ENCODE measurements around the gene TNS3.
"Not testable (repeated sequence)": the region's sequence is repeated elsewhere in the genome, so short reads cannot be mapped to it uniquely, and the experiment has no call there.

Gene TNS3

GRCh38 chr7:47283497-47284131, 298.3 kb downstream of the TNS3 start:
- no peak for DNase-seq (ENCODE audit: low read depth in 2 of 2)

DNA sequence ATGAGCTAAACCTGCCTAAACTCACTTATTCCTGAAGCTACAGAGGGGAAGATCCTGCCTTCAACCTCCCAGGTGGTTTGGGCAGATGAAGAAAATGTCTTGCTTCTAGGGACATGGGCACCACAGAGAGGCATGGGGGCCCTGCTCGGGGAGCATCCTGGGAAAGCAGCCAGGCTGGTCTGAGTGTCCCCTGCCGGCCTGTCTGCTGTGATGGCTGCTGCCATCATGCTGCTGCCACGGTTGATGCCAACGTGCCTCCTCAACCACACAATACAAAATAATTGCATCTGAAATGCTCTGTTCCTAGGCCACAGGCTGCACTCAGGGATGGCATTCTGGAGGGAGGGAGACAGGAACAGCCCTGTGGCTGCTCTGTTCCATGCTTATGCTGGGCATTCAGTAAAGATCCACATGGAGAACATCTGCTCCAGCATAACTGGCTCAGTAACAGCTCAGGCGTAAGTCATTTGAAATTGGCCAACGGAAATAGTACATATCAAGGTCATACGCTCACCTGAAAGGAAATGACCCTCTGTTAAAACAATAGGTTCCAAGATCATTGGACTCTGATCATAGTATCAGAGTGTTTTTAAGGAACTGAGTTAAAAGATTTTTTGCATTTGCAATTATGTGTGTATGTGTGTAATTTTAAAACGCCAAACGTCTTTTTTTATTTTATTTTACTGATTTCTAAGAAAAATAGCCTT, 299.0 kb downstream of the TNS3 start:
- no peak for DNase-seq (ENCODE audit: low read depth in 2 of 2)

- no peak for DNase-seq (ENCODE audit: low read depth in 2 of 2)
Observed at GRCh38 chr7:47281966-47282643, 299.8 kb downstream of the TNS3 start.

- no peak for DNase-seq (ENCODE audit: low read depth in 2 of 2)
Observed at GRCh38 chr7:47281161-47281560, 300.8 kb downstream of the TNS3 start.

- no peak for DNase-seq (ENCODE audit: low read depth in 2 of 2)
Observed at GRCh38 chr7:47280114-47280513, 301.8 kb downstream of the TNS3 start.

DNA sequence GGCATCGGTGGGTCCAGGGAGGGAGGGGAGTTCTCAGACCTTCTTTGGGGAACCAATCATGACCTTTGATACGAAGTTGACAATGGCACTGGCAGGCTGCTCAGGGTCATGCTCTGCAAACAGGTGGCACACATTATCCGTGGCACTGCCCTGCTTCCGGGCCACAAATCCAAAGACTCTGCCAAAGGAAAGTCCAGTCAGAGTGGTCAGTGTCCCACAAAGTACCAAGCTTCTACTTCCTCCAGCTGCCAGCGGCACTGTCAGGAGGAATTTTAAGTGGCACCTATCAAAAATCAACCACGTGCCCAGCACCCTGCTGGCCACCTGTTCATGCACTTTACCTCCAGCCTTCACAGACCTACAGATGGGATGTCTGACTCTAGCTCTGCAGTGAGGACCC, 303.9 kb downstream of the TNS3 start:
- DNase-seq (ENCODE audit: low read depth in 2 of 2): no peak

DNA sequence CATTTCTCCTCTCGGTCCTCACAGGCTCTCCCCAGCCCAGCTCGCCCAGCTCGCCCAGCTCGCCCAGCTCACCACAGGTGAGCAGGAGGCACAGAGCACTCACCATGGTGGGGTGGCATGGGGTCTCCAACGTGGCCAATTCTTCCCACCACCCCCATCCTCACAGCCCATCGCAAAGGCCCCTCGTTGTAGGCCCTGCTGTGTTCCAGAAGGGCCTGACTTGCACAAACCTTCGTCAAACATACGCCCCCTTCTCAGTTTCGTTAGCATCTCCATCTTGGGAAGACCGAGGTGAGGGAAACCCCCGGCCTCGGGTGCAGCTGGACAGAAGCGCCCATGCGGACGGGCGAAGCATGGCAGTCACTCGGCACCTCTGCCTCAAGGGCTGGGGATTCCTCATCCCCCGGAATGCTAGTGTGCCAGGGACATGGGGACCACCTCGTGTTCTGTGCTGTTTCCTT, 304.6 kb downstream of the TNS3 start:
- DNase-seq (ENCODE audit: low read depth in 2 of 2): no peak

GRCh38 chr7:47273974-47274766, 307.7 kb downstream of the TNS3 start:
- no peak for DNase-seq (ENCODE audit: low read depth in 2 of 2)

GRCh38 chr7:47273088-47273487, 308.8 kb downstream of the TNS3 start:
- DNase-seq (ENCODE audit: low read depth in 2 of 2): no peak

- no peak for DNase-seq (ENCODE audit: low read depth in 2 of 2)
Observed at GRCh38 chr7:47271749-47272148, 310.2 kb downstream of the TNS3 start.

DNA sequence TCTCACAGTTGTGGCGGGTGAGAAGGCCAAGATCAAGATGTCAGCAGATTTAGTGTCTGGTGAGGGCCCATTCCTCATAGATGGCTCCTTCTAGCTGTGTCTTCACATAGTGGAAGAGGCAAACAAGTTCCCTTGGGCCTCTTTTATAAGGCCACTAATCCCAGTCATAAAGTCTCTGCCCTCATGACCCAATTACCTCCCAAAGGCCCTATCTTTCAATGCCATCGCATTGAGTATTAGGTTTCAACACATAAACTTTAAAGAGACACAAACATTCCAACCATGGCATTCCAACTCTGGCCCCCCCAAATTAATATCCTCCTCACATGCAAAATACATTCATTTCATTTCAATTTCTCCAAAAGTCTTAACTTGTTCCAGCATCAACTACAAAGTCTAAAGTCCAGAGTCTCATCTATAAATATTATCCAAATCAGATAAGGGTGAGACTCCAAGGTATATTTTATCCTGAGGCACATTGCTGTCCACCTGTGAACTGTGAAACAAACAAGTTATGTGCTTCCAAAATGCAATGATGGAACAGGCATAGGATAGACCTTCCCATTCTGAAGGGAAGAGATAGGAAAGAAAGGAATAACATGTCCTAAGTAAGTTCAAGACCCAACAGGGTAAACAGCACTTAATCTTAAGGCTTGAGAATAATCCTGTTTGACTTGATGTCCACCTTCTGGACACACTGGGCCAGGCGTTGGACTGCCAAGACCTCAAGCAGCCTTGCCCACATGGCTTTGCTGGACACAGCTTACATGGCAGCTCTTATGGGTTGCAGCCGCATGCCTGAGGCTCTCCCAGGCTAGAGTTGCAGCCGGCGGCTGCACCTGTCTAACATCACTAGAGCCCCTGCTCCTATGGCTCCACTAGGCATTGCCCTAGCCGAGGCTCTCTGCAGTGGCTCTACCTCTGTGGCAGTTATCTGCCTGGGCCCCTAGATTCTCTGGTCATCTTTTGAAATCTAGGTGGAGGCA, 312.8 kb downstream of the TNS3 start:
- no peak for DNase-seq (ENCODE audit: low read depth in 2 of 2)

GRCh38 chr7:47267346-47267745, 314.6 kb downstream of the TNS3 start:
- no peak for DNase-seq (ENCODE audit: low read depth in 2 of 2)

DNA sequence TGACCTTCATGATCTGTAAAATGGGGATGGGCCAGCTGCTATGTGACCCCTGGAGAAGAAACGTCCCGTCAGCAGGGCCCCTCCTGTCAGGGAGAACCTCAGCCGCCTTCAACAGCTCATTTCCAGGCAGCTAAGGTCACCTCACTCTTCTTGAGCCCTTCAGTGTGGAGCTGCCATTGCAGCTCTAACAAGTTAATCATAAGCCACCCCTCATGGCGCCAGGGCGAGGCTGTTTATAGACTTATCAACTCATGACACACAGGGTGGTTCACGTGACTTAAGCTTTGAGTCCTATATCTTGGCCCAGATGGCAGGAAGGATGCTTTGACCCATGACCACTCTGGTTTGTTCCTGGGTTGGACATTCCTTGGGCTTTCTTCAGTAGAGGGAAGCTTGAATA, 315.1 kb downstream of the TNS3 start:
- no peak for DNase-seq (ENCODE audit: low read depth in 2 of 2)

DNA sequence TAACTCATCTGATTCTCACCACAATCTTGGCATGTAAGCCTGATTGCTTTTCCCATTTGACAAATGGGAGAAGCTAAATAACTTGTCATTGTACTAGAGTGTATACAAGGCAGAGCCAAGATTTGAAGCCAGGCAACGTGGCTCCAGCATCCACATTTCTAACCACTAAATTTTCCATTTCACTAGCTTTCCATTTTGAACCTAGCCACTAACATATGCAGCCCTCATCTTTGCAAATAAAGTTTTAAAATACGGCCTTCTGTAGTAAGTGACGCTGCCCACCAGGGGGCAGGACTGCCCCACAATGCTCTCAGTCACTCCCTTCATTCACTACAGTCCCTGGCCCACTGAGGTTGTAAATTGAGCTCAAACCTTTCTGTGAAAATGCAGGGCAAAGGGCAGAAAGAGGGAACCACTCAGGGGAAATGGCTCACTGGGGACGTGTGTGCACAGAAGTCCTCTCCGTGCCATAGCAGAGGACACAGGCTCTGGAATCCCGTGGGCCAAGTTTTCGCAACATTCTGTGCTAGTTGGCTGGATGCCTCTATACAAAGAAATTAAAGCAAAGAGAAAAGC, 315.7 kb downstream of the TNS3 start:
- DNase-seq (ENCODE audit: low read depth in 2 of 2): peak; percentile 22 to 25

DNA sequence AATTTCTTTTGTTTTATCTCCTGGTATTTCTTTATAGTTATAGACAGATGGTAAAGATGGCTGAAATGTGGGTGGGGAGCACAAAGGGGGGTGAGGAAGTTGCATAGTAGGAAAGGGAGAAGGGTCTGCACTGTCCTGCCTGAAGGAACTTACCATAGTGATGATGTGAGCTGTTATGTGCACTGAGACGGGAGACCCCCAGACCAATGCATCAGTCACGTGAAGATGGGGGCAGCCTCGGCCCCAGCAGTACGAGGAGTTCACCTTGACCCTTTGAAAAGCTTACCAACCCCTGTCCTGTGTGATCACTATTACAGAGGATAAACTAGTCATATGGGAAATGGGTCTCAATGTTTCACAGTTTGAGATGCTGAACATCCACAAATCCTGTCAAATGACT, 316.3 kb downstream of the TNS3 start:
- DNase-seq (ENCODE audit: low read depth in 2 of 2): no peak

GRCh38 chr7:47264021-47264651, 317.8 kb downstream of the TNS3 start:
- DNase-seq (ENCODE audit: low read depth in 2 of 2): no peak

- no peak for DNase-seq (ENCODE audit: low read depth in 2 of 2)
Observed at GRCh38 chr7:47262881-47263280, 319.0 kb downstream of the TNS3 start.

DNA sequence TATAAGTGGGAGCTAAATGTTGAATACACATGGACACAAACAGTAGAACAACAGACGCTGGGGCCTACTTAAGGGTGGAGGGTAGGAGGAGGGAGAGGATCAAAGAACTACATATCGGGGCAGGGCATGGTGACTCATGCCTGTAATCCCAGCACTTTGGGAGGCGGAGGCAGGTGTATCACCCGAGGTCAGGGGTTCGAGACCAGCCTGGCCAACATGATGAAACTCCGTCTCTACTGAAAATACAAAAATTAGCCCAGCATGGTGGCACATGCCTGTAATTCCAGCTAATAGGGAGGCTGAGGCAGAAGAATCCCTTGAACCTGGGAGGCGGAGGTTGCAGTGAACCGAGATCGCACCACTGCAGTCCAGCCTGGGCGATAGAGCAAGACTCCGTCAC, 319.8 kb downstream of the TNS3 start:
- DNase-seq (ENCODE audit: low read depth in 2 of 2): not testable (repeated sequence)

GRCh38 chr7:47260270-47260669, 321.6 kb downstream of the TNS3 start:
- no peak for DNase-seq (ENCODE audit: low read depth in 2 of 2)

DNA sequence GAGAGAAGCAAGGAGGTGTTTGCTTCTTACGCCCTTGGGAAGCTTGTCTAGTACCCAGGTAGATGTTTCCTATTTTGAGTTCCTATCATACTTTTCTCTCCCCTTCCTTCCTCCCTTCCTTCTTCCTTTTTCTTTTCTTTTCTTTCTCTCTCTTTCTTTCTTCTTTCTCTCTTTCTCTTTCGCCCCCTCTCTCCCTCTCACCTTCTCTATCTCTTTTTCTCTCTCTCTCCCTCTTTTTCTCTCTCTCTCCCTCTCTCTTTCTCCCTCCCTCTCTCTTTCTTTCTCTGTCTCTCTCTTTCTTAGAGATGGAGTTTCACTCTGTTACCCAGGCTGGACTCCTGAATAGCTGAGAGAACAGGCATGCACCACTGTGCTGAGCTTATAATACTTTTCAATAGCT, 322.2 kb downstream of the TNS3 start:
- DNase-seq (ENCODE audit: low read depth in 2 of 2): no peak
